ENCODE measurements around the gene PLB1. TPM values are rescaled to one million over a fixed set of nuclear protein-coding genes. Genes with fewer than 3 reads are reported as not detected.

The PLB1 gene
- polyA plus RNA-seq, 2 donors: 0.94 to 1.3 TPM

GRCh38 chr2:28509361-28509760 is 13.5 kb downstream of the PLB1 start:
- H3K27ac ChIP-seq (ENCODE audit: low read depth in 2 of 2, low read length in 1 of 2): no peak overlapping the region
- no peaks in the 10 kb centered on the region for H3K36me3 ChIP-seq (ENCODE audit: control insufficient read depth in 2 of 2, insufficient read depth in 2 of 2, low read length in 1 of 2)
- WGBS, 2 donors: 72 to 82% methylated on average over 1 of the region's 1 CpG
- no peak overlapping the region for H3K4me3 ChIP-seq (ENCODE audit: low read depth in 1 of 2, low read length in 2 of 2)
- no peaks in the 10 kb centered on the region for H3K9me3 ChIP-seq (ENCODE audit: control insufficient read depth in 2 of 2, insufficient read depth in 1 of 2, low read depth in 1 of 2, low read length in 1 of 2)
- no peaks in the 10 kb centered on the region for H3K27me3 ChIP-seq (ENCODE audit: control insufficient read depth in 1 of 2, insufficient read depth in 2 of 2, low read length in 2 of 2)
- no peaks in the 10 kb centered on the region for H3K4me1 ChIP-seq (ENCODE audit: control insufficient read depth in 2 of 2, insufficient read depth in 2 of 2, low read length in 1 of 2)

- Histone ChIP-seq H3K4me3 (ENCODE audit: low read depth in 1 of 2, low read length in 2 of 2) (no peak overlapping the region), H3K9me3 (ENCODE audit: control insufficient read depth in 2 of 2, insufficient read depth in 1 of 2, low read depth in 1 of 2, low read length in 1 of 2) (no peaks in the 10 kb centered on the region), H3K4me1 (ENCODE audit: control insufficient read depth in 2 of 2, insufficient read depth in 2 of 2, low read length in 1 of 2) (no peaks in the 10 kb centered on the region), H3K27me3 (ENCODE audit: control insufficient read depth in 1 of 2, insufficient read depth in 2 of 2, low read length in 2 of 2) (no peaks in the 10 kb centered on the region), H3K27ac (ENCODE audit: low read depth in 2 of 2, low read length in 1 of 2) (no peak overlapping the region), H3K36me3 (ENCODE audit: control insufficient read depth in 2 of 2, insufficient read depth in 2 of 2, low read length in 1 of 2) (no peaks in the 10 kb centered on the region)
- WGBS, 2 donors: 39 to 48% methylated on average over 2 of the region's 2 CpGs
These were observed 14.3 kb downstream of the PLB1 start for GRCh38 chr2:28510184-28510583.

- Histone ChIP-seq H3K9me3 (ENCODE audit: control insufficient read depth in 2 of 2, insufficient read depth in 1 of 2, low read depth in 1 of 2, low read length in 1 of 2) (no peaks in the 10 kb centered on the region), H3K4me3 (ENCODE audit: low read depth in 1 of 2, low read length in 2 of 2) (no peak overlapping the region), H3K27me3 (ENCODE audit: control insufficient read depth in 1 of 2, insufficient read depth in 2 of 2, low read length in 2 of 2) (peaks cover 0 to 2% of the 10 kb centered on the region in 2 donors), H3K36me3 (ENCODE audit: control insufficient read depth in 2 of 2, insufficient read depth in 2 of 2, low read length in 1 of 2) (no peaks in the 10 kb centered on the region), H3K27ac (ENCODE audit: low read depth in 2 of 2, low read length in 1 of 2) (no peak overlapping the region), H3K4me1 (ENCODE audit: control insufficient read depth in 2 of 2, insufficient read depth in 2 of 2, low read length in 1 of 2) (no peaks in the 10 kb centered on the region)
- WGBS, 2 donors: 63 to 74% methylated on average over 2 of the region's 2 CpGs
These were observed 16.2 kb downstream of the PLB1 start for GRCh38 chr2:28511871-28512606.

- no peaks in the 10 kb centered on the region for H3K36me3 ChIP-seq (ENCODE audit: control insufficient read depth in 2 of 2, insufficient read depth in 2 of 2, low read length in 1 of 2)
- no peak overlapping the region for H3K4me3 ChIP-seq (ENCODE audit: low read depth in 1 of 2, low read length in 2 of 2)
- H3K9me3 ChIP-seq (ENCODE audit: control insufficient read depth in 2 of 2, insufficient read depth in 1 of 2, low read depth in 1 of 2, low read length in 1 of 2): no peaks in the 10 kb centered on the region
- H3K27me3 ChIP-seq (ENCODE audit: control insufficient read depth in 1 of 2, insufficient read depth in 2 of 2, low read length in 2 of 2): peaks cover 0 to 2% of the 10 kb centered on the region in 2 donors
- no peak overlapping the region for H3K27ac ChIP-seq (ENCODE audit: low read depth in 2 of 2, low read length in 1 of 2)
- H3K4me1 ChIP-seq (ENCODE audit: control insufficient read depth in 2 of 2, insufficient read depth in 2 of 2, low read length in 1 of 2): no peaks in the 10 kb centered on the region
- WGBS, 2 donors: 71 to 72% methylated on average over 1 of the region's 1 CpG
These were observed 16.7 kb downstream of the PLB1 start for GRCh38 chr2:28512607-28512965.

GRCh38 chr2:28513097-28513496 is 17.2 kb downstream of the PLB1 start:
- no peaks in the 10 kb centered on the region for H3K9me3 ChIP-seq (ENCODE audit: control insufficient read depth in 2 of 2, insufficient read depth in 1 of 2, low read depth in 1 of 2, low read length in 1 of 2)
- no peak overlapping the region for H3K27ac ChIP-seq (ENCODE audit: low read depth in 2 of 2, low read length in 1 of 2)
- H3K4me3 ChIP-seq (ENCODE audit: low read depth in 1 of 2, low read length in 2 of 2): no peak overlapping the region
- no peaks in the 10 kb centered on the region for H3K4me1 ChIP-seq (ENCODE audit: control insufficient read depth in 2 of 2, insufficient read depth in 2 of 2, low read length in 1 of 2)
- no peaks in the 10 kb centered on the region for H3K36me3 ChIP-seq (ENCODE audit: control insufficient read depth in 2 of 2, insufficient read depth in 2 of 2, low read length in 1 of 2)
- H3K27me3 ChIP-seq (ENCODE audit: control insufficient read depth in 1 of 2, insufficient read depth in 2 of 2, low read length in 2 of 2): peaks cover 0 to 2% of the 10 kb centered on the region in 2 donors
- 79 to 85% methylated on average over 1 of the region's 1 CpG for WGBS, 2 donors

- H3K9me3 ChIP-seq (ENCODE audit: control insufficient read depth in 2 of 2, insufficient read depth in 1 of 2, low read depth in 1 of 2, low read length in 1 of 2): no peaks in the 10 kb centered on the region
These were observed 19.4 kb downstream of the PLB1 start for GRCh38 chr2:28515176-28515751.

GRCh38 chr2:28516430-28516829 is 20.6 kb downstream of the PLB1 start:
- H3K9me3 ChIP-seq (ENCODE audit: control insufficient read depth in 2 of 2, insufficient read depth in 1 of 2, low read depth in 1 of 2, low read length in 1 of 2): no peaks in the 10 kb centered on the region
- no peaks in the 10 kb centered on the region for H3K36me3 ChIP-seq (ENCODE audit: control insufficient read depth in 2 of 2, insufficient read depth in 2 of 2, low read length in 1 of 2)
- H3K4me1 ChIP-seq (ENCODE audit: control insufficient read depth in 2 of 2, insufficient read depth in 2 of 2, low read length in 1 of 2): no peaks in the 10 kb centered on the region
- H3K27ac ChIP-seq (ENCODE audit: low read depth in 2 of 2, low read length in 1 of 2): no peak overlapping the region
- H3K4me3 ChIP-seq (ENCODE audit: low read depth in 1 of 2, low read length in 2 of 2): no peak overlapping the region
- 77 to 87% methylated on average over 1 of the region's 1 CpG for WGBS, 2 donors
- H3K27me3 ChIP-seq (ENCODE audit: control insufficient read depth in 1 of 2, insufficient read depth in 2 of 2, low read length in 2 of 2): peaks cover 0 to 2% of the 10 kb centered on the region in 2 donors

More at GRCh38 chr2:28515176-28515751, 19.4 kb downstream of the PLB1 start:
- Histone ChIP-seq H3K27ac (ENCODE audit: low read depth in 2 of 2, low read length in 1 of 2) (no peak overlapping the region), H3K36me3 (ENCODE audit: control insufficient read depth in 2 of 2, insufficient read depth in 2 of 2, low read length in 1 of 2) (no peaks in the 10 kb centered on the region), H3K4me3 (ENCODE audit: low read depth in 1 of 2, low read length in 2 of 2) (no peak overlapping the region), H3K27me3 (ENCODE audit: control insufficient read depth in 1 of 2, insufficient read depth in 2 of 2, low read length in 2 of 2) (peaks cover 0 to 2% of the 10 kb centered on the region in 2 donors), H3K4me1 (ENCODE audit: control insufficient read depth in 2 of 2, insufficient read depth in 2 of 2, low read length in 1 of 2) (no peaks in the 10 kb centered on the region)
- 92 to 93% methylated on average over 5 of the region's 5 CpGs for WGBS, 2 donors

GRCh38 chr2:28516950-28517349 is 21.1 kb downstream of the PLB1 start:
- H3K9me3 ChIP-seq (ENCODE audit: control insufficient read depth in 2 of 2, insufficient read depth in 1 of 2, low read depth in 1 of 2, low read length in 1 of 2): no peaks in the 10 kb centered on the region
- peaks cover 0 to 2% of the 10 kb centered on the region in 2 donors for H3K27me3 ChIP-seq (ENCODE audit: control insufficient read depth in 1 of 2, insufficient read depth in 2 of 2, low read length in 2 of 2)
- H3K27ac ChIP-seq (ENCODE audit: low read depth in 2 of 2, low read length in 1 of 2): no peak overlapping the region
- 78 to 80% methylated on average over 6 of the region's 6 CpGs for WGBS, 2 donors
- H3K36me3 ChIP-seq (ENCODE audit: control insufficient read depth in 2 of 2, insufficient read depth in 2 of 2, low read length in 1 of 2): no peaks in the 10 kb centered on the region
- no peak overlapping the region for H3K4me3 ChIP-seq (ENCODE audit: low read depth in 1 of 2, low read length in 2 of 2)
- H3K4me1 ChIP-seq (ENCODE audit: control insufficient read depth in 2 of 2, insufficient read depth in 2 of 2, low read length in 1 of 2): no peaks in the 10 kb centered on the region

- Histone ChIP-seq H3K27ac (ENCODE audit: low read depth in 2 of 2, low read length in 1 of 2) (no peak overlapping the region), H3K4me3 (ENCODE audit: low read depth in 1 of 2, low read length in 2 of 2) (no peak overlapping the region), H3K27me3 (ENCODE audit: control insufficient read depth in 1 of 2, insufficient read depth in 2 of 2, low read length in 2 of 2) (no peaks in the 10 kb centered on the region), H3K4me1 (ENCODE audit: control insufficient read depth in 2 of 2, insufficient read depth in 2 of 2, low read length in 1 of 2) (no peaks in the 10 kb centered on the region), H3K36me3 (ENCODE audit: control insufficient read depth in 2 of 2, insufficient read depth in 2 of 2, low read length in 1 of 2) (no peaks in the 10 kb centered on the region), H3K9me3 (ENCODE audit: control insufficient read depth in 2 of 2, insufficient read depth in 1 of 2, low read depth in 1 of 2, low read length in 1 of 2) (no peaks in the 10 kb centered on the region)
- 45% methylated on average over 3 of the region's 3 CpGs for WGBS, 2 donors
These were observed 25.8 kb downstream of the PLB1 start for GRCh38 chr2:28521663-28522062.

GRCh38 chr2:28522481-28522880 is 26.6 kb downstream of the PLB1 start:
- Histone ChIP-seq H3K9me3 (ENCODE audit: control insufficient read depth in 2 of 2, insufficient read depth in 1 of 2, low read depth in 1 of 2, low read length in 1 of 2) (no peaks in the 10 kb centered on the region), H3K4me1 (ENCODE audit: control insufficient read depth in 2 of 2, insufficient read depth in 2 of 2, low read length in 1 of 2) (no peaks in the 10 kb centered on the region), H3K27ac (ENCODE audit: low read depth in 2 of 2, low read length in 1 of 2) (no peak overlapping the region), H3K27me3 (ENCODE audit: control insufficient read depth in 1 of 2, insufficient read depth in 2 of 2, low read length in 2 of 2) (no peaks in the 10 kb centered on the region), H3K4me3 (ENCODE audit: low read depth in 1 of 2, low read length in 2 of 2) (no peak overlapping the region), H3K36me3 (ENCODE audit: control insufficient read depth in 2 of 2, insufficient read depth in 2 of 2, low read length in 1 of 2) (no peaks in the 10 kb centered on the region)
- WGBS, 2 donors: 72 to 74% methylated on average over 11 of the region's 11 CpGs

Data from esophagus (tissue), 2 donors.